KBM-7 (cell line): Measurements from ENCODE around the gene SWAP70.

Source experiments
- DNase-seq: peaks from one replicate; pipeline ENCODE4 v3.0.0-alpha.2; 2015
- in situ Hi-C: fragments of 300-500 bp; cut with MboI; formaldehyde crosslinking; loops from 2 replicates; pipeline ENCODE4 v1.14.3; 2020; ENCODE audit warnings: low sequenced_read_pairs, low pct_unique_long_range_greater_than_20kb, mixed read lengths

SWAP70 gene

DNA sequence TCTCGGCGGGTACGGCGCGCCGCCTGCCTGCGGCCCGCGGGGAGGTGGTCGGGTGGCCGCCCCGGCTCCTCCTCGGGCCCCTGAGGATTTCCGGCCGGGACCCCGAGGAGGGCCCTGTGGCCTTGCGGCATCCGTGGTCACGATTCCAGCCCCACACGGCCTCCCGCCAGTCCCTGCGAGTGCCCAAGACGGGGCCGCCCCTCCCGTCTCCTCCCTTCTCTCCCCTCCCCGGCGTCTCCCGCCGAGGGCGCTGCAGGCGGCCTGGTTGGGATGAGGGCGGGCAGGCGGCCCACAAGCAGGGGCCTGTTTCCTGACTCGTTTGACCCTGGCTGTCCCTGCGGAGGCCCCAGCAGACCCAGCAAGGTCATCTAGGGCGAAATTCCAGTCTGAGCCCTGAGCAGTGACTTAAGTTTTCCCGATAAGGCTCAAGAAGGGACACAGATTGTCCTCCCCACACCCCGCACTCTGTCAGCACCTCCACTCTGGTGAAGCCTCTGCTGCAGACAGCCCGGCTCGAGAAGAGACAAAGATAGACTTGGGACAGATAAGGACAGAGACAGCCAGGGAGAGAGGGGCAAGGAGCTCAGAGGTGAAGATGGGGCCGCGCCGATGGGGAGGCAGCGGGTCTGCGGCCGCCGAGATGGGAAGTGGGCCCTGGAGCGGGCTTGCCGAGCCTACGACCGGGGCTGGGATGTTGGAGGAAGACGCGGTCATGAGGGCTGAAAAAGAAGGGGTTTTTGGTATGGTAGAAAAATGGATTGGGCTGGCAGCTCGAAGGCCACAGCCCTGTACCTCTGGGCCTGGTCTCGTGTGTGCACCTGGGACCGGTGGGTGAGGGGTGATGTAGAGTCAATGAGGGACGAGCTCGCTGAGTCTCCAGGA, 95.0 kb downstream of the SWAP70 start:
- in situ Hi-C loops = loop anchor here (25.0 kb wide), 2 partner anchors 203 to 553 kb away; partner anchors contain the start of gene ADM
- DNase-seq = peak; percentile 72

GRCh38 chr11:9759519-9760192, 95.8 kb downstream of the SWAP70 start:
- in situ Hi-C loops = loop anchor here (25.0 kb wide), 2 partner anchors 203 to 553 kb away; partner anchors contain the start of gene ADM
- peak; percentile 80 for DNase-seq

DNA sequence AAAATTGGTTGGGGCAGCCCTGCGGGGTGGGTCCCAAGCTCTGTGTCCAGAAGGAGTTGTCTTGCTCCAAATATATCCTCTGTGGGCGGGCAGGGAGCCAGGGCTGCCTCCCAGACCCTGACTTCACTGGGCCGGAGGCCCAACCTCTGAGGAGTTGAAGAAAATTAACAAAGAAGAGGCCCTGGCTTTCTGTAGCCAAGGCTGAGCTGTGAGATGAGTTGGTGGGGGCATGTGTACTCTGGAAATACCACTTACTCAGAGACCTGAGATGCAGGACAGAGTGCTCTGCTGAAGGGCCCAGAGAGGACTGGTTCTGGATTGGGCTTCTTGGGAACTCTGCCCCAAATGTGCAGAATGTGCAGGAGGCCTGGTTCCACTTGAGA, 96.3 kb downstream of the SWAP70 start:
- in situ Hi-C loops = loop anchor here (25.0 kb wide), 2 partner anchors 202 to 552 kb away; partner anchors contain the start of gene ADM
- no peak for DNase-seq

- in situ Hi-C loops = loop anchor here (25.0 kb wide), 2 partner anchors 201 to 551 kb away; partner anchors contain the start of gene ADM
- no peak for DNase-seq
Measured at GRCh38 chr11:9761441-9761945, 97.6 kb downstream of the SWAP70 start.

DNA sequence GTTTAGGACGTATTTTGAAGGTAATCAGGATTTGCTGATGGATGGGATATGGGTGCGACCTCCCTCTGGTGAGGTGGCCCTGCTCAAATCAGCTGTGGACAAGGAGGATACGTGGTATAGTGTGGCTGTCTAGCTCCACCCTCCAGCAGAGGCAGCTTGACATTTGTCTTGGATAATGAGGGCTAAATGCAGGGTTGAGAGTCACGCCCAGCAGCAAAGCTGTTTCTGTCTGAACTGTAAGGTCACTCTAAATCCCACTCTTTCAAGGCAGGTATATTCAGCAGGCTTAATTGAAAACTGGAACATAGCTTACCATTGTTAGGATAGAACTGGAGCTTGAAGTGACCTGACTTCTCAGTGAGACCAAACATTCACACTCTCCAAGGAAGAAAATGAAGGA, 98.7 kb downstream of the SWAP70 start:
- in situ Hi-C loops = loop anchor here (25.0 kb wide), 2 partner anchors 200 to 550 kb away; partner anchors contain the start of gene ADM
- no peak for DNase-seq

DNA sequence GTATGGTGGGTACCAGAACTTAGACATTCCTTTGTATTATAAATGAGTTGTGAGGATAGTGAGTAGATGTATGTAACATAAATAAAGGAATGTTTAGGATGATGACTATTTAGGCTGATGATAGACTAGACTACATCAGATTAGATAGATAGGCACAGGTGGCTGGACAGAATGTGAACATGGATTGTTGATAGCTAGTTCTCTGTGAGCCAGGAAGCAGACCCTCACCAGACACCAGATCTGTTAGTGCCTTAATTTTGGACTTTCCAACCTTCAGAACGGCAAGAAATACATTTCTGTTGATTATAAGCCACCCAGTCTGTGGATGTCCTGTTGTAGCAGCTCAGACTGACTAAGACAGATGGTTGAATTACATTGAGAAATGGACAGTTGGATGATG, 99.4 kb downstream of the SWAP70 start:
- DNase-seq = no peak
- in situ Hi-C loops = loop anchor here (25.0 kb wide), 2 partner anchors 199 to 549 kb away; partner anchors contain the start of gene ADM

GRCh38 chr11:9765320-9766101, 101.6 kb downstream of the SWAP70 start:
- no peak for DNase-seq
- in situ Hi-C loops = loop anchor here (25.0 kb wide), 2 partner anchors 197 to 547 kb away; partner anchors contain the start of gene ADM

DNA sequence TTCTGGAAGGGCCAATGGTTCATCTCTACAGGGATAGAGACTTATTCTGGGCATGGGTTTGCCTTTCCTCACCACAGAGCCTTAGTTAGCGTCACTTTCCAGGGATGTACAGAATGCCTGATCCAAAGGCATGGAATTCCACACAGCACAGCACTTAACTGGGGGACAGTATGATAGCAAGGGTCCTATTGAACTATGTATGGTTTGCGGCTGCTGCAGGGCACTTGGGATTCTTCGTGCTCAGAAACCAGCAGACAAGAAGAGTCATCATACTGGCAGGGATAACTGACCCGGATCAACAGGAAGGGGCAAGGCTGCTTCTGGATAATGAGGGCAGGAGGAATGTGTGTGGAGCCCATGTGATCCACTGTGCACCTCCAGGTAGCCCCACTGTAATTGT, 105.7 kb downstream of the SWAP70 start:
- in situ Hi-C loops = loop anchor here (25.0 kb wide), 2 partner anchors 193 to 543 kb away; partner anchors contain the start of gene ADM

DNA sequence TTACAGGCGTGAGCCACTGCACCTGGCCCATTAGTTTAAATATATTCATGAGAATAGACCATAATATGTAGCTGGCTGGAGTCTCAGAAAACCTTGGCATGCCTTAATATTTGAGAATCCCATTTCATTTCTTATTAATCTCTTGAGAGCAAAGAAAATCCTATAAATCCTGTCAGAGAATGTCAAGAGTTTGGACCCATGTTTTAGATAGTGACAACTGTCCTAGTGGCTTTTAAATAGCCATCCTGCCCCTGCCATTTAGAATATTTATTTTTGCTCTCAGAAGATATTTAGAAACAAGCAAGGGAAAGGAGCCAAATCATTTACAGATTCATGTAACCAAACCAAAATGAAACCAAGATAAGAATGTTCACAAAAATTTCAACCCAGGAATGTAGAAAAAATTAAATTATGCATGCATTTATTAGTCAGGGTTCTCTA, 107.2 kb downstream of the SWAP70 start:
- in situ Hi-C loops = loop anchor here (25.0 kb wide), 2 partner anchors 191 to 541 kb away; partner anchors contain the start of gene ADM
- no peak for DNase-seq

More for the DNA sequence above, 105.7 kb downstream of the SWAP70 start:
- no peak for DNase-seq

GRCh38 chr11:9772218-9772617, 108.3 kb downstream of the SWAP70 start:
- no peak for DNase-seq
- in situ Hi-C loops = loop anchor here (25.0 kb wide), 2 partner anchors 190 to 540 kb away; partner anchors contain the start of gene ADM

- no peak for DNase-seq
- in situ Hi-C loops = loop anchor here (25.0 kb wide), 2 partner anchors 189 to 539 kb away; partner anchors contain the start of gene ADM
Measured at GRCh38 chr11:9773524-9773923, 109.6 kb downstream of the SWAP70 start.

GRCh38 chr11:9774109-9774508, 110.2 kb downstream of the SWAP70 start:
- no peak for DNase-seq
- in situ Hi-C loops = loop anchor here (25.0 kb wide), 2 partner anchors 188 to 538 kb away; partner anchors contain the start of gene ADM

DNA sequence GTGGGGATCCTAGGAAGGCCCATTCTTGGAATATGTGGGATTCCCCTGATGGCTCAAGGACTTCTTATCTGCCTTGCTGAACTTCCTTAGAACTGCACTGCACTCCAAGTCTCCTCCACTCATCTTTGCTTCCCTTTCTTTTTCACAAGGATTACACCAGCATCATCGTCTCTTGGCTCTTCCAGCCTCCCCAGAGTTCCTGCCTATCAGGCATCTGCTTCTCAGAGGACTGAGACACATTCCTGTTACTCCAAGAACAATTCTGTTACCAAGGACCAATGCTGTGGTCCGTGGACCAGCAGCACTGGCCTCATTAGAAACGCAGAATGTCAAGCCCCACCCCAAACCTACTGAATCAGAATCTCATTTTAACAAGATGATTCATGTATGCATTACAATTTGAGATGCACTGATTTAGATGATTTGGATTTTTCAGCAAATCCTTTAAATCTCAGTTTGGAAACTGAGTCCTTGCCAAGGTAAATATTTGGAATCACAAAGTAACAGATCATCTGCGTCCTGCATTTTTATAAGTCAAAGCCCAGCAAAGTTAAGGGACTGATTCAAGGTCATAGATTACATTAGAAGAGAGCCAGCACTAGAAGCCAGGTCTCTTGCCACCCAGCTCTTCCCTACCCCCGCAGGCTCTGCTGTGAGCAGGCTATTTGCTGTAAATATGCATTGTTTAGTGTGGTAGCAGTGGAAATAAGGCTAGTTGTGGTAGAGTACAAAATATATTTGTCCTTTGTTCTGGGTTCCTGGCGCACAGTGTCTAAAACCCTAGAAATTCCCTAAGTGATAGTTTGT, 110.9 kb downstream of the SWAP70 start:
- DNase-seq = no peak
- in situ Hi-C loops = loop anchor here (25.0 kb wide), 2 partner anchors 188 to 538 kb away; partner anchors contain the start of gene ADM

DNA sequence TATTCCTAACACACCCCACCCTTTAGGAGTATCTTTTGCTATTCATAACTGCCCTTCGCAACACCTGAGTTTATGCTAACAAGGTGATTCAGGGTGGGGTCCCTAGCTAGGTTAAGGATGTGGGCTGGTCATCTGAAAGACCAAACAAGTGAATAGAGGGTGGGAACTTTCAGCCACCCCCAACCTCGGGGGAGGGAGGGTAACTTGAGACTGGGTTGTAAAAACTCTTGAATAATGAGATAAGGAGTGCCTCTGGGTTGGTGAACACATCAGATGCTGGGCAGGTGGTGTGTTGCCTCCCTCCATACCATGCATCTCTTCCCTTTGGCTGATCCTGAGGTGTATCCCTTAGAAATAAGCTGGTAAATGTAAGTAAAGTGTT, 111.5 kb downstream of the SWAP70 start:
- no peak for DNase-seq
- in situ Hi-C loops = no loop called here

GRCh38 chr11:9776203-9776602, 112.3 kb downstream of the SWAP70 start:
- in situ Hi-C loops = no loop called here
- DNase-seq = no peak

- in situ Hi-C loops = no loop called here
- DNase-seq = no peak
Measured at GRCh38 chr11:9777066-9777465, 113.2 kb downstream of the SWAP70 start.

GRCh38 chr11:9777525-9777924, 113.6 kb downstream of the SWAP70 start:
- no peak for DNase-seq
- in situ Hi-C loops = no loop called here

GRCh38 chr11:9780929-9781328, 117.1 kb downstream of the SWAP70 start:
- DNase-seq = no peak
- in situ Hi-C loops = no loop called here
